Neural progenitor cell (in vitro differentiated cells): ENCODE data around the gene TSEN54. TPM values are rescaled to one million over a fixed set of nuclear protein-coding genes. Genes with fewer than 3 reads are reported as not detected.

Source experiments
- DNase-seq: peaks from one replicate; pipeline ENCODE4 v3.0.0-alpha.2; 2016; ENCODE audit warnings: low spot score
- H2AFZ ChIP-seq: fragments of 200-600 bp; sonication (generic); replicated peaks from 2 replicates; pipeline ENCODE4 v1.6.1; 2016; ENCODE audit warnings: antibody characterized with exemption
- H3F3A ChIP-seq: fragments of 200-600 bp; sonication (generic); 2 replicates; pipeline ENCODE4 v1.6.1; 2016; ENCODE audit warnings: antibody characterized with exemption, low read depth
- H3K27ac ChIP-seq: fragments of 200-600 bp; sonication (generic); 2 replicates; pipeline ENCODE4 v1.5.1; 2016; ENCODE audit warnings: mild to moderate bottlenecking
- H3K27me3 ChIP-seq: fragments of 200-600 bp; sonication (generic); 2 replicates; pipeline ENCODE4 v1.6.1; 2016; ENCODE audit warnings: mild to moderate bottlenecking, moderate library complexity
- H3K36me3 ChIP-seq: fragments of 200-600 bp; sonication (generic); 2 replicates; pipeline ENCODE4 v1.5.1; 2016
- H3K4me1 ChIP-seq: fragments of 200-600 bp; sonication (generic); 2 replicates; pipeline ENCODE4 v1.6.1; 2016; ENCODE audit warnings: mixed run types
- H3K4me2 ChIP-seq: fragments of 200-600 bp; sonication (generic); 2 replicates; pipeline ENCODE4 v1.6.1; 2016
- H3K4me3 ChIP-seq: fragments of 200-600 bp; sonication (generic); 2 replicates; pipeline ENCODE4 v1.5.1; 2016
- H3K79me2 ChIP-seq: fragments of 200-600 bp; sonication (generic); 2 replicates; pipeline ENCODE4 v1.6.1; 2016; ENCODE audit warnings: low read depth
- H3K9ac ChIP-seq: fragments of 200-600 bp; sonication (generic); 2 replicates; pipeline ENCODE4 v1.6.1; 2016
- H3K9me3 ChIP-seq: fragments of 200-600 bp; sonication (generic); 2 replicates; pipeline ENCODE4 v1.5.1; 2016; ENCODE audit warnings: low read depth
- H4K20me1 ChIP-seq: fragments of 200-600 bp; sonication (generic); 2 replicates; pipeline ENCODE4 v1.6.1; 2016; ENCODE audit warnings: low read depth
- H3K27ac Mint-ChIP-seq: 3 replicates; pipeline ENCODE4 v1.8.0; 2021; ENCODE audit warnings: mixed read lengths
- H3K27me3 Mint-ChIP-seq: 2 replicates; pipeline ENCODE4 v1.8.0; 2022; ENCODE audit warnings: low read depth, mild to moderate bottlenecking, inconsistent platforms, moderate library complexity, mixed read lengths; ENCODE audit not compliant: insufficient read depth
- H3K36me3 Mint-ChIP-seq: 3 replicates; pipeline ENCODE4 v1.8.0; 2021; ENCODE audit warnings: mixed read lengths
- H3K4me1 Mint-ChIP-seq: 3 replicates; pipeline ENCODE4 v1.8.0; 2021; ENCODE audit warnings: mixed read lengths
- H3K4me3 Mint-ChIP-seq: 3 replicates; pipeline ENCODE4 v1.8.0; 2021; ENCODE audit warnings: mild to moderate bottlenecking, moderate library complexity, mixed read lengths
- H3K9me3 Mint-ChIP-seq: 3 replicates; pipeline ENCODE4 v1.8.0; 2020; ENCODE audit warnings: mixed read lengths
- CTCF ChIP-seq: fragments of 200-600 bp; sonication (generic); IDR thresholded peaks from 2 replicates; pipeline ENCODE4 v1.5.1; 2017; ENCODE audit warnings: antibody characterized with exemption, mild to moderate bottlenecking
- EZH2 ChIP-seq: fragments of 200-600 bp; sonication (generic); IDR thresholded peaks from 2 replicates; pipeline ENCODE4 v1.6.1; 2017; ENCODE audit warnings: antibody characterized with exemption, mild to moderate bottlenecking, moderate library complexity
- EZH2phosphoT487 ChIP-seq: fragments of 200-600 bp; sonication (generic); IDR thresholded peaks from 2 replicates; pipeline ENCODE4 v1.6.1; 2017; ENCODE audit warnings: antibody characterized with exemption
- total RNA-seq: library from RNA; depleted of rRNA; stranded (reverse); fragments of >200 nt; gene quantifications from 2 replicates; pipeline ENCODE4 v1.2.3, GENCODE V29; 2015; ENCODE audit warnings: low replicate concordance

Gene TSEN54
- total RNA-seq, 1 donor from 2014 or later = 20.5 TPM

- peaks cover 3% of the 10 kb centered on the region for H3K4me1 ChIP-seq
- Mint-ChIP-seq H3K4me3 (no peak overlapping the region), H3K4me1 (peaks cover 12% of the 10 kb centered on the region), H3K27ac (peak overlapping the region; percentile 55), H3K36me3 (peaks cover 8% of the 10 kb centered on the region), H3K27me3 (peaks cover 13% of the 10 kb centered on the region), H3K9me3 (no peaks in the 10 kb centered on the region)
- H3K27me3 ChIP-seq = no peaks in the 10 kb centered on the region
- TF ChIP-seq CTCF (no peak), EZH2 (no peak), EZH2phosphoT487 (no peak)
- peaks cover 18% of the 10 kb centered on the region for H4K20me1 ChIP-seq
- H3K9ac ChIP-seq = no peak overlapping the region
- DNase-seq = no peak
- no peaks in the 10 kb centered on the region for H3K36me3 ChIP-seq
- H3F3A ChIP-seq = peaks cover 4% of the 10 kb centered on the region
- no peaks in the 10 kb centered on the region for H3K9me3 ChIP-seq
- no peak overlapping the region for H3K4me2 ChIP-seq
- no peak overlapping the region for H3K27ac ChIP-seq
- peaks cover 19% of the 10 kb centered on the region for H3K79me2 ChIP-seq
- no peak overlapping the region for H3K4me3 ChIP-seq
- no peak overlapping the region for H2AFZ ChIP-seq
Observed at GRCh38 chr17:75486951-75487350, 29.4 kb upstream of the TSEN54 start.

- Histone ChIP-seq H3K9me3 (no peaks in the 10 kb centered on the region), H3K4me3 (no peak overlapping the region), H3K36me3 (no peaks in the 10 kb centered on the region), H3K4me2 (no peak overlapping the region), H3K4me1 (no peaks in the 10 kb centered on the region), H3F3A (no peaks in the 10 kb centered on the region), H3K27me3 (no peaks in the 10 kb centered on the region), H3K27ac (no peak overlapping the region), H3K9ac (no peak overlapping the region), H2AFZ (no peak overlapping the region), H3K79me2 (peaks cover 17% of the 10 kb centered on the region), H4K20me1 (peaks cover 12% of the 10 kb centered on the region)
- no peak overlapping the region for H3K4me3 Mint-ChIP-seq
- H3K27ac Mint-ChIP-seq = peak overlapping the region; percentile 38
- TF ChIP-seq EZH2phosphoT487 (no peak), EZH2 (no peak), CTCF (no peak)
- no peak for DNase-seq
- H3K9me3 Mint-ChIP-seq = no peaks in the 10 kb centered on the region
- peaks cover 12% of the 10 kb centered on the region for H3K4me1 Mint-ChIP-seq
- H3K27me3 Mint-ChIP-seq = peaks cover 12% of the 10 kb centered on the region
- peaks cover 8% of the 10 kb centered on the region for H3K36me3 Mint-ChIP-seq
Observed at GRCh38 chr17:75487351-75488070, 28.8 kb upstream of the TSEN54 start.

GRCh38 chr17:75488693-75489510, 27.4 kb upstream of the TSEN54 start:
- Mint-ChIP-seq H3K27me3 (peaks cover 8% of the 10 kb centered on the region), H3K27ac (no peak overlapping the region), H3K36me3 (peaks cover 4% of the 10 kb centered on the region), H3K4me1 (peaks cover 5% of the 10 kb centered on the region), H3K4me3 (no peak overlapping the region), H3K9me3 (no peaks in the 10 kb centered on the region)
- no peak overlapping the region for H3K9ac ChIP-seq
- no peaks in the 10 kb centered on the region for H3K36me3 ChIP-seq
- DNase-seq = no peak
- H4K20me1 ChIP-seq = peaks cover 6% of the 10 kb centered on the region
- peaks cover 5% of the 10 kb centered on the region for H3K79me2 ChIP-seq
- H3F3A ChIP-seq = no peaks in the 10 kb centered on the region
- no peaks in the 10 kb centered on the region for H3K27me3 ChIP-seq
- no peak overlapping the region for H3K4me2 ChIP-seq
- no peak overlapping the region for H3K4me3 ChIP-seq
- no peak overlapping the region for H3K27ac ChIP-seq
- H3K4me1 ChIP-seq = no peaks in the 10 kb centered on the region
- TF ChIP-seq CTCF (no peak), EZH2 (no peak), EZH2phosphoT487 (no peak)
- no peak overlapping the region for H2AFZ ChIP-seq
- no peaks in the 10 kb centered on the region for H3K9me3 ChIP-seq
